Cardiac septum (tissue), 1 donor: Measurements from ENCODE around the gene FN3KRP. TPM values are rescaled to one million over a fixed set of nuclear protein-coding genes. Genes with fewer than 3 reads are reported as not detected.

ENCODE experiments used
- DNase-seq: peaks from one replicate; pipeline ENCODE4 v3.0.0-alpha.2; 2020; ENCODE audit warnings: low spot score
- intact Hi-C: fragments of 100-400 bp; cut with DNase I; formaldehyde crosslinking; loops from one replicate; pipeline ENCODE4 v1.14.0; 2022
- total RNA-seq: library from RNA; stranded (reverse); fragmentation: NEBNext Ultra II Directional; extraction: Animal tissue kit (Norgen Biotek cat#: 25700); gene quantifications from one replicate; pipeline ENCODE4 v1.2.1, GENCODE V29; 2021
- donor health status: DM: no; HTN: no; CAD: no.

FN3KRP gene
- total RNA-seq, 1 donor from 2014 or later, result 16.2 TPM

DNA sequence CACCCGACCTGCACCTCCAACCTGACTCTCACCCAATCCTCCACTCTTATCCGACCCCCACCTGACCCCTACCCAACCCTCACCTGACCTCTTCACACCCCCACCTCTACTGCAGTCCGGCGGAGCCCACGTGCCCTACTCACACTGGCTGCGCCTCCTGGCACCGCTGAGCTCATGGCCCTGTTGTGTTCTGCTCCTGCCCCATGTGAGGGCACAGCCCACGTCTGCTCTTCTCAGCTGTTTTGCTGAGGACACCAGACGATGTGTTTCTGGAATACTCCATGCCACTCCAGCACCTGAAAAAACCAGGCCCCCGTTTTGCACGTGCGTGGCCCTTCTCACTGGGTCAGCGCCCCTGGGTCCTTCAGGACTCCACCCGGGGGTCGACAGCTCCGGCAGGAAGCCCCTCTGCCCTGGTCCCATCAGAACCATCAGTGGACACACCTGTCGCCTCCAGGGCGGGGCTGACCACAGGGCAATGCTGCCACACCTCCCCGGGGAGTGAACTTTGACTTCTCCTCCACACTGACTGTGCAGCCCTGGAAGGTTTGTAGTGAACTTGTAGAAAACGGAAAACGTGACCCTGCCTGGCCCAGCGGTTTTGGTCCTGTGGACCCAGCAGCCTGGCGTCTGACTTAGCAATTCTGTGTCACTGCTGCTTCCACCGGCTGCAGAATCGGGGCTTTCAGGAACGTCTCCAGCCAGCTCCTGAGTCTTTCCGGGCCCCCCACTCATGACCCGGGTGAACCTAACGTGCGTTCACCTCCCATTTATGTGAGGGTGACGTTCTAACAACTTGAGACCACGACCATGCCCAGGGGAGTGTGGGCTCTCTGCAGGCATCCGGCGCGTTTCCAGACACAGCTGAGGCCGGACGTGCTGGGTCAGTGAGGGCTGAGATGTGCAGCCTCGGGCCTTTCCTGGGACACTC is 12.3 kb upstream of the FN3KRP start:
- intact Hi-C loops, result no loop called here
- no peak for DNase-seq

DNA sequence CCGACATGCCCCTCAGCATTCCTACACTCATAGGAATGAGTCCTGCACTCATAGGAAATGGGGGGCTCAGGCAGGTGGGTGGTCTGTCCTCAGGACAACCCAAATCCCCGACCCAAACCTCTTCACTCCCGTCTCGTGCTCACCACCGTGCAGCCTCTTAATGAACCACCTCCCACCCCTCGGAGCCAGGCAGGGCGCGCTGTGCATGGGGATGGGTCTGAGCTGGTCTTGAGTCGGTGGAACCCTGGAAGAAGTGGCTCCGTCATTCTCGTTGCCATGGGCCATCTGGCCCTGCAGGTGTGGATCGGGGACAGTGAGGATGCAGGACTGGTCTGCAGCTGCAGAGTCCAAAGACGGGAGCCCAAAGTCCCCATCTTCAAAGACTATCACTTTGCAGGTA is 11.6 kb upstream of the FN3KRP start:
- DNase-seq, result no peak
- intact Hi-C loops, result no loop called here

DNA sequence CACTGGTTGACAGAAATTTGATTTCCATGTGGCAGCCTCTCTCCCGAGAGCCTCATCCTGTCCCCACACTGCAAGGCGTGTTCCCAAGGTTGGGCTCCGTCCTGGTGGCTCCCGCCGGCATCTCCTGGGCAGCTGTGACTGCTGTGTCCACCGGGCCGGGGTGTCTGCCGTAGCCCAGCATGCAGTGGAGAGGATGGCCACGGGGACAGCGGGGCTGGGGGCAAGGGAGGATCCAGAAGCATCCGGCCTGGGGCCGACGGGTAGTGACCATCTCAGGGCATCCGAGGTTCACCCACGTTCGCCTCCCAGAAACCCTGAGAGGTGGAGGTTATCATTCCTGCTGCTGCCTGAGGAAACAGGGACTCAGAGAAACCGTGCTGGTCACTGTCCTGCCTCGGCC is 10.8 kb upstream of the FN3KRP start:
- no peak for DNase-seq
- intact Hi-C loops, result no loop called here

- no peak for DNase-seq
- intact Hi-C loops, result no loop called here
These were observed 7.4 kb upstream of the FN3KRP start for GRCh38 chr17:82709024-82709675.

DNA sequence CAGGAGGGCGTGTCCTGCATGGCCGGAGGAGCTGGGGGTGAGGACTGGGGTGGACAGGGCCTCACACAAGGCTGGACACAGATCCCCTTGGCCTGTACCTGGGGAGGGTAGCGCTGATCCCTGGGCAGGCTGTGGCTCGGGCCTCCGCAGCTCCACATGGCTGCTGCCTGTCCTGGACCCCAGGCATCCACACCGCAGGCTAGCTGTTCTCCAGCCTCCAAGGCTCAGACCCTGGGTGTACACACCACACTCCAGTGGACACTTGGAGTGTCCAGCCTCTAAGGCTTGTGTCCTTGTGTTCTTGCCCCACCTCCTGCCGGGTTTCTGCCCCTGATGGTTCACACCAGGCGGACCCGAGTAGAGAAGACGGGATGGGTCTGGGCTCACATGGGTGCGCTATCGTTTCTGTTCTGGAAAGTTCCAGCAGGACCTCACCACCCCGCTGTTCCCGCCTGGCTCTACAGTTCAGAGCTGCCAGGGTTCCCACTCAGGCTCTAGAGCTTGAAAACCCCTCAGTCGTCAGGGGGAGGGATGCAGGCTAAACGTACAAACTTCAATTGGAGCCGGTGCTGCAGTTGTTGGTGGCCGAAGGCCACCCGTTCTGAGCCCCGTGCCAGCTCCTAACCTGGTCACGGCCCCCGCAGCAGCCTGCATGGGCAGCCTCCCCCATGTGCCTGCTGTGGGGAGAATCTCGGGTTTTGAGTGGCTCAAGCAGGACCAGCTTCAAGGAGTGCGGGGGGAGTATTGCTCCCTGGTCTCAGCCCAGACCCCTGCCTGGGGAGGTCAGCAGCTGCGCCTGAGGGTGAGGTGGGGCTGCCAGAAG is 6.6 kb upstream of the FN3KRP start:
- no peak for DNase-seq
- intact Hi-C loops, result no loop called here

DNA sequence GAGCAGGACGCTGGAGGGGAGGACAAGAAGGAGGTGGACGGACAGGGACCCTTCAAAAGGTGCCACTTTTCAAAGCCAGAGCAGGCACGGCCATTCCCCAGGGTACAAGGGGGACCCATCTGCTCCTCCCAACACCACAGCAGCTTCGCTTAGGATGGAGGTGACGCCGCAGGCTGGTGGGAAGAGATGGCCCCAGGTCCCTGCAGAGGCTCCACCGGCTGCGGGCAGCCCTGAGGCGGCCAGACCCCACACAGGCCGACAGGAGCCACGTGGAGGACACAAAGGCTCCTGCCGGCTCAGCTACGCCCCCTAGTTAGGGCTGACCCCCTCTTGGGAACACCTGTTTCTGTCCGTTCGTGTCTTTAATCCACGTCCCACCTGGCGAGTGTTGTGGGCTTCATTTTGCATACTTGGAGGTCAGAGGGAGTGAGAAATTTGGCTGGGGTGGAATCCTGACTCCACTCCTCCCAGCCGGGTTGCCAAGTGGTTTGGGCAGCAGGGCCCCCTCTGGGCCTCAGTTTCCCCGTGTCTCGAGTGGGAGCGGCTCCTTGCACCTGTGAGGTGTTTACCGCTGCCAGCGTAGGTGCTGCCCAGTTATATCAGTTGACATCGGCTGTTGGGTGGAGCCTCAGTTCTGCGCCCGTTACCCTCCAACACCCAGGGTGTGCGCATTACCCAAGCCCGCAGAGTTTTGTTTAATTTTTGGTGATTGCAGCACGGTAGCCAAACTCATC is 5.8 kb upstream of the FN3KRP start:
- DNase-seq, result no peak
- intact Hi-C loops, result no loop called here

GRCh38 chr17:82713071-82713723 is 3.3 kb upstream of the FN3KRP start:
- intact Hi-C loops, result no loop called here
- DNase-seq, result no peak

DNA sequence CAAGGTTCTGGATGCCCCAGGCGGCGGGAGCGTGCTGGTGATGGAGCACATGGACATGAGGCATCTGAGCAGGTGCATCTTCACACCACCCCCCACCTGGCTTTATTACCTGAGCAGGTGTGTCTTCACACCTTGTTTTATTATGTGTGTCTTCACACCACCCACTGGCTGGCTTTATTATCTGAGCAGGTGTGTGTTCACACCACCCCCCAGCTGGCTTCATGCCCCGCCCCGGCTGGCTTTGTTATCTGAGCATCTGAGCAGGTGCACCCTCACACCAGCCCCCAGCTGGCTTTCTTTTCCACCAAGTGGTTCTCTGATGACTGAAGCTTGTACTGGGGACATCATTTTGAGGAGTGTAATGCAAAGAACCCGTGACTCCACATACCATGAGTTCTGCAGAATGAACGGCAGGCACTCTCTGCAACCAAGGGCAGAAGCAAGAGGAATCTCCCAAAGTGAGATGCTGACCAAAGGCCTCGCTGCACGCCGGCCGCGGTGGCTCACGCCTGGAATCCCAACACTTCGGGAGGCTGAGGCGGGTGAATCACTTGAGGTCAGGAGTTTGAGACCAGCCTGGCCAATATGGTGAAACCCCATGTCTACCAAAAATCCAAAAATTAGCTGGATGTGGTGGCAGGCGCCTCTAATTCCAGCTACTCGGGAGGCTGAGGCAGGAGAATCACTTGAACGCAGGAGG is 2.6 kb downstream of the FN3KRP start:
- intact Hi-C loops, result loop anchor here (5.0 kb wide), 2 partner anchors 33 to 67 kb away; partner anchors contain the start of gene TBCD
- DNase-seq, result no peak

DNA sequence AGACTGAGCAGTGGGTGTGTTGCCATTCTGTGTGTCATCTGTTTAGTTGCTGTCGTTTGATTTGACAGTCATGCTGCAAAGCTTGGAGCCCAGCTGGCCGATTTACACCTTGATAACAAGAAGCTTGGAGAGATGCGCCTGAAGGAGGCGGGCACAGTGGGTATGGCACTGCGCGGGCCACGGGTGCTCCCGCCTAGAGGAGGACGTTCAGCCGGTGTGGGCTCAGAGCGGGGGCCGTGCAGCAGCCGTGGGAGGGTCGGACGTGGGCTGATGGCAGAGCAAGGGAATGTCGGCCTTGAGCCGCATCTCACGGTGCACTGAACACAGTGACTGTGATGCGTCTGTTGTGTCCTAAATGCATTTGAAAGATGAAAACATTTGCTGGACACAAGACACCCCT is 3.7 kb downstream of the FN3KRP start:
- intact Hi-C loops, result no loop called here
- DNase-seq, result no peak

DNA sequence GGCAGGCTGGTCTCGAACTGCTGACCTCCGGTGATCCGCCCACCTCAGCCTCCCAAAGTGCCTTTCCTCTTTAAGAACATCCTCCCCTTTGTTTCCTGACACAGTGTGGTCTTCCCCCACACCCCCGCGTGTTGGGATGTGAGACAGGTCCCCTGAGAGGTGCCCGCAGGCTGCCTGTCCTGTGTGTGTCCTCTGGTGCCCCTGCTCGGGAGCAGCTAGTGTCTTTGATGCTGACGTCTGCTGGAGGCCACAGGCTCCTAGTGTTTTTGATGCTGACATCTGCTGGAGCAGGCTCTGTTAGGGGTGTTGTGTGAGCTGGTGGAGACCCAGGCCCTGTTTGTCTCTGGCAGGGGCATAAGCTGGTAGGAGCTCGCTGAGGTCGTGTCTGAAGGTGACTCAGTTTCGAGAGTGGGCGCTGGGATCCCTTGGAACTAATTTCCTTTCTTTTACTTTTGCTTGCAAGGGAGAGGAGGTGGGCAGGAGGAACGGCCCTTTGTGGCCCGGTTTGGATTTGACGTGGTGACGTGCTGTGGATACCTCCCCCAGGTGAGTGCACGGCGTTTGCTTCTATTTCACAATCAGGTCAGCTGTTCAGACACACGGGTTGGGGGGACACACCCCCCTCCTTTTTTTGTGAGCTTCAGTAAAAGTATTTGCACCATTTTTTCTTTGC is 6.0 kb downstream of the FN3KRP start:
- intact Hi-C loops, result no loop called here
- DNase-seq, result no peak

GRCh38 chr17:82723169-82723807 is 6.8 kb downstream of the FN3KRP start:
- DNase-seq, result no peak
- intact Hi-C loops, result no loop called here

DNA sequence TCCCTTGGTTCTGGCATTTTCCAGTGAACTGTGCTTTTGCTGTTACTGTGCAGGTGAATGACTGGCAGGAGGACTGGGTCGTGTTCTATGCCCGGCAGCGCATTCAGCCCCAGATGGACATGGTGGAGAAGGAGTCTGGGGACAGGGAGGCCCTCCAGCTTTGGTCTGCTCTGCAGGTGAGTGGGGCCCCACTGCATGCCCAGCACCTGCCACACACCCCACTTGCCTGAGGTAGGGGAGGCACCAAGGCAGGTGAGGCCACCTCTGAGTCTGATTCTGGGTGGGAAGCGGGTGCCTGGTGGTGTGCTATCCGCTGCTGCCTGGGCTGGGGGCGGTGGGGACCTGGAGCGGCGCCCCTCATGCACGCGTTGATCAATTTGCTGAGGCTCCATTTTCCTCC is 9.9 kb downstream of the FN3KRP start:
- intact Hi-C loops, result no loop called here
- no peak for DNase-seq

GRCh38 chr17:82729479-82730260 is 13.2 kb downstream of the FN3KRP start:
- intact Hi-C loops, result no loop called here
- no peak for DNase-seq

GRCh38 chr17:82732118-82732743 is 15.7 kb downstream of the FN3KRP start:
- intact Hi-C loops, result no loop called here
- DNase-seq, result no peak

- no peak for DNase-seq
- intact Hi-C loops, result loop anchor here (5.0 kb wide), 1 partner anchor 68 kb away; no protein-coding TSS in a partner anchor
These were observed 18.7 kb downstream of the FN3KRP start, which contains the start of gene FN3K for GRCh38 chr17:82734987-82735866. TSS of gene FN3K (plus strand) at chr17:82735615. CDS start at chr17:82735637, 22 bp downstream.
